ENCODE results near the gene RASGRF1.
"Not testable (repeated sequence)": the region's sequence is repeated elsewhere in the genome, so short reads cannot be mapped to it uniquely, and the experiment has no call there.

Gene RASGRF1

DNA sequence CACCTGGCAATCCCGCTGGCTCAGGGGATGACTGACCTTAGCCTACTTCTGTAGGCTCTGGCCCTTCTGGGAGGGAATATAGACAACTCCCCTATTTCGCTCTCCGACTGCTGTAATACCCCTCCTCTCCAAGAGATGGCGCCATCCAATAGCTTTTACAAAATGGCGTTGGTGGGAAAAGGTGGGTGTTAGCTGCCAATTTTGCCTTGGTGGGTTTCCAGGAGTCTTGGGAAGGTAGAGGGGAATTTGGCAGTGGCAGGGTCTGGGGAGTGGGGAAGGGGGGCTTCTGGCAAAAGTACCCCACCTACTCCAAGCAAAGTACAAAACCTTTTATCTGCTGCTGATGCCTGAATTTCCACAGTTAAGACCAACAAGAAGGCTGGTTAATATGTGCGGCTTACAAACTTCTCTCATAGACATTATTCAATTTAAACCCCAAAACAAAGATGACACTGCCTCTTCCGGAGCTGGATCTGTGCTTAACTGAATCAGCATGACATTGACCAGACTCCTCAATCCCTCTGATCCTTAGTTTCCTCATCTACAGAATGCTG lies 62.1 kb downstream of the RASGRF1 start:
- DNase-seq (ENCODE audit: low read depth): peak; percentile 33
- no peak overlapping the region for H3K4me3 ChIP-seq (ENCODE audit: control insufficient read depth, low read depth, low read length)
- TF ChIP-seq, protein P1, sequence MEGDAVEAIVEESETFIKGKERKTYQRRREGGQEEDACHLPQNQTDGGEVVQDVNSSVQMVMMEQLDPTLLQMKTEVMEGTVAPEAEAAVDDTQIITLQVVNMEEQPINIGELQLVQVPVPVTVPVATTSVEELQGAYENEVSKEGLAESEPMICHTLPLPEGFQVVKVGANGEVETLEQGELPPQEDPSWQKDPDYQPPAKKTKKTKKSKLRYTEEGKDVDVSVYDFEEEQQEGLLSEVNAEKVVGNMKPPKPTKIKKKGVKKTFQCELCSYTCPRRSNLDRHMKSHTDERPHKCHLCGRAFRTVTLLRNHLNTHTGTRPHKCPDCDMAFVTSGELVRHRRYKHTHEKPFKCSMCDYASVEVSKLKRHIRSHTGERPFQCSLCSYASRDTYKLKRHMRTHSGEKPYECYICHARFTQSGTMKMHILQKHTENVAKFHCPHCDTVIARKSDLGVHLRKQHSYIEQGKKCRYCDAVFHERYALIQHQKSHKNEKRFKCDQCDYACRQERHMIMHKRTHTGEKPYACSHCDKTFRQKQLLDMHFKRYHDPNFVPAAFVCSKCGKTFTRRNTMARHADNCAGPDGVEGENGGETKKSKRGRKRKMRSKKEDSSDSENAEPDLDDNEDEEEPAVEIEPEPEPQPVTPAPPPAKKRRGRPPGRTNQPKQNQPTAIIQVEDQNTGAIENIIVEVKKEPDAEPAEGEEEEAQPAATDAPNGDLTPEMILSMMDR (conservative IDR thresholded peaks at IDR 0.05; ENCODE audit: control insufficient read depth, insufficient read depth, low read depth, low read length): peak; percentile 92

DNA sequence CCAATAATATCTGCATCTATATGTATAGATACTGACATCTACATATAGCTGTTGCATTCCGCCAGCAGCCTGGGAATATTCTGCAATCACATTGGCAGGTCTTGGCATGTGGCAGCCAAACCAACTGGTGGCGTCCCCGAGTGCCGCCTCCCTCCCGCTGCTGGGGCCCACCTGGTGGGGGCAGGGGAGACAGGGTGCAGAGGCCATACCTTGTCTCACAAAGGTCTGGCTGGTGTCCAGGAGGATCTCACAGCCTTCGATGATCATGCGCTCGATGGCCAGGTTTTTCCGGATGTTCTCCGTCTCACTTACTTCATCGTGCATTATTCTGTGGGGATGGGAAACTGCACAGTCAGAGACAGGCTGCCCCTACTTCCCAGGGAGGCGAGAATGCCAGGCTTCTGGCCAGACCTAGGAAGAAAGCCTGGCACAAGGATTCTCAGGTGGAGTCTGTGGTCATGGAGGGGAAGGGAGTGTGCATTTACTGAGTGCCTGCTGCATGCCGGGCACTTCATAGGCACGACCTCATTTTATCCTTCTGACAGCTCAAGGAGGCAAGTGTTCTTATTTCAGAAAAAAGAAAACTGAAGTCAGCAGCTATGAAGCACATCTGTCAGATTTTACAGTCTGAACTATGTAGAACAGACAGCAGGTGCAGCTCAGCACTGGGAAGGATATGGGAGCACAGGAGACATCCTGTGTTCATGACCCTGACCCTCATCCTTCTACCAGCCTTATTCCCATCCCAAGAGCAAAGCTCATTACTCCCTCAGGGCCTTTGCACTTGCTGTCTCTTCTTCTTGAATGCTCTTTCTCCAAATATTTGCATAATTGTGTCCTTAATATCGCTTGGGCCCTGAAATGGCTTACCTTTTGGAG lies 62.8 kb downstream of the RASGRF1 start:
- no peak for DNase-seq (ENCODE audit: low read depth)
- H3K4me3 ChIP-seq (ENCODE audit: control insufficient read depth, low read depth, low read length): no peak overlapping the region
- TF ChIP-seq, protein P1 (conservative IDR thresholded peaks at IDR 0.05; ENCODE audit: control insufficient read depth, insufficient read depth, low read depth, low read length): no peak

DNA sequence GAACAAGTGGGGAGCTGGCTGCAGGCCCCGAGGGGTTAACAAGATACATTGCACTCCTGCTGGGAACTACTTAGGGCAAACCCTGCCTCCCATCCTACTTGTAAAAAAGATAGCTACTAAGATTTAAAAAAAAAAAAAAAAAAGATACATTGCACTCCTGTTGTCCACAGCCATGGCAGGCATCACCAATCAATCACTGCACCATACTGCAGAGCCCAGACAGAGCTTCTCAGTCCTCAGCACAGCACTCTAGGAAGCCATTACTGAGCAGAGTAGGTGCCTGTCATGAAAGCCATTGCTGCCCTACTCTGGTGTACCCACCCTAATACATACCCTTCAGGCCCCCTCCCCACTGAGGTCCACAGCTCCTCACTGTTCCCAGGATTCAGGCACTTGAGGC lies 64.8 kb downstream of the RASGRF1 start:
- DNase-seq (ENCODE audit: low read depth): no peak
- TF ChIP-seq, protein P1 (conservative IDR thresholded peaks at IDR 0.05; ENCODE audit: control insufficient read depth, insufficient read depth, low read depth, low read length): no peak
- no peak overlapping the region for H3K4me3 ChIP-seq (ENCODE audit: control insufficient read depth, low read depth, low read length)

DNA sequence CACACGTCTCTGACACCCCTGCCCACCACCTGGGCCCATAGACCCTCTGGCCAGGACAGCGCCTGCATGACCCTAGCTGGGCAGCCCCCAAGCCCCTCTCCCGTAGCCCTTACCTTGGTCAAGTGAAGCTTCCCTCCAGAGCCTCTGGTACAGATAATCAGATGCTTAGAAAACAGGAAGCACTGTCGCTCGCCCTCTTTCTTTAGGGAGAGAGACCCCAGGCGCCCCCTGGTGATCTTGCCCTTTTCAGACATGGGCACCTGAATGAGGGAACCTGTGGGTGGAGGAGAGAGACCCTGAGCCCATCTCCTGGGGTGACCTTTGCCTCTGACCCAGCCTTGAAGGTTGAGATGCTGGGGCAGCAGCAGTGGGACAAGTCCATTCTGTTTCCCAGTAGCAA lies 65.4 kb downstream of the RASGRF1 start:
- DNase-seq (ENCODE audit: low read depth): no peak
- TF ChIP-seq, protein P1 (conservative IDR thresholded peaks at IDR 0.05; ENCODE audit: control insufficient read depth, insufficient read depth, low read depth, low read length): no peak
- no peak overlapping the region for H3K4me3 ChIP-seq (ENCODE audit: control insufficient read depth, low read depth, low read length)

DNA sequence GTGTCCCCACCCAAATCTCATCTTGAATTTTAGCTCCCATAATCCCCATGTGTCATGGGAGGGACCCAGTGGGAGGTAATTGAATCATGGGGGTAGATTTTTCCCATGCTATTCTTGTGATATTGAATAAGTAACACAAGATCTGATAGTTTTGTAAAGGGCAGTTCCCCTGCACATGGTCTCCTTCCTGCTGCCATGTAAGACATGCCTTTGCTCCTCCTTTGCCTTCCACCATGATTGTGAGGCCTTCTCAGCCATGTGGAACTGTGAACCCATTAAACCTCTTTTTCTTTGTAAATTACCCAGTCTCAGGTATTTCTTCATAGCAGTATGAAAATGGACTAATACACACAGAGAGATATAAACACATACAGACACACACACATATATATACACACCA lies 66.1 kb downstream of the RASGRF1 start:
- H3K4me3 ChIP-seq (ENCODE audit: control insufficient read depth, low read depth, low read length); DNase-seq (ENCODE audit: low read depth): not testable (repeated sequence)

DNA sequence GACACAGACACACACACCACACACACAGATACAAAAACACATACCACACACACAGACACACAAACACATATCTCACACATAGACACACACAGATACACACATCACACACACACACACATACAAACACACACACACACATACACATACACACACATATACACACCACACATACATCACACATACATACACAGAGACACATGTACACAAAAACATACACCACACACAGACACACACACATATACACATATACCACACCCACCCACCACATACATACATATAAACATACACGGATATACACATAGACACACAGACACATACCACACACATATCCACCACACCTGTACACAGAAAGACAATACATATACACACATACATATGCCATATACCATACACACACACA lies 66.7 kb downstream of the RASGRF1 start:
- no peak overlapping the region for H3K4me3 ChIP-seq (ENCODE audit: control insufficient read depth, low read depth, low read length)
- TF ChIP-seq, protein P1 (conservative IDR thresholded peaks at IDR 0.05; ENCODE audit: control insufficient read depth, insufficient read depth, low read depth, low read length): no peak
- DNase-seq (ENCODE audit: low read depth): no peak

DNA sequence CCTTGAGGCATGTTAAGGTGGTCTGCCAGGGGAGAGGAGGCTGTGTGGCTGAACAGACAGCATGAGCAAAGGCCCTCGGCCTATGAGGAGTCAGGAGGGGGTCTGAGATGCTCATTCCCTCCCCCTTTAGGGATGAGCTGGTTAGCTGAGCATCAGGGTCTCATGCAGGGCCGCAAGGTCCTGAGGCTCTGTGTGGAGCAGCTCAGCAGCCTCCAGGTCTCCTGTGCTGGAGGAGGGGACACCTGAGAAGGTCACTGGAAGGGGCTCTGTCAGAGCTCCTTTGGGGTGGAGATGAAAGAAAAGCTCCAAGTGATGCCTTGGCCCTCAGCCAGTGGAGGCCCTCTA lies 67.1 kb downstream of the RASGRF1 start:
- H3K4me3 ChIP-seq (ENCODE audit: control insufficient read depth, low read depth, low read length): no peak overlapping the region
- DNase-seq (ENCODE audit: low read depth): no peak
- TF ChIP-seq, protein P1 (conservative IDR thresholded peaks at IDR 0.05; ENCODE audit: control insufficient read depth, insufficient read depth, low read depth, low read length): no peak

Data from fibroblast of mammary gland (primary cell).